HT1080 (cell line): ENCODE results near the gene IGFL1. TPM values are rescaled to one million over a fixed set of nuclear protein-coding genes. Genes with fewer than 3 reads are reported as not detected.
A peak's percentile ranks its signal among the peaks of the same experiment; 100 is the strongest.
"Not testable (repeated sequence)": the region's sequence is repeated elsewhere in the genome, so short reads cannot be mapped to it uniquely, and the experiment has no call there.

Experiments used
- DNase-seq: peaks from one replicate; pipeline ENCODE4 v3.0.0-alpha.2; 2015; ENCODE audit warnings: low read depth
- total RNA-seq: library from RNA; depleted of rRNA; stranded (reverse); fragments of >200 nt; shearing (Covaris generic); gene quantifications from 2 replicates; pipeline ENCODE4 v1.2.3, GENCODE V29; 2014

Gene IGFL1
- total RNA-seq, 1 experiment from 2014 or later, result not detected

DNA sequence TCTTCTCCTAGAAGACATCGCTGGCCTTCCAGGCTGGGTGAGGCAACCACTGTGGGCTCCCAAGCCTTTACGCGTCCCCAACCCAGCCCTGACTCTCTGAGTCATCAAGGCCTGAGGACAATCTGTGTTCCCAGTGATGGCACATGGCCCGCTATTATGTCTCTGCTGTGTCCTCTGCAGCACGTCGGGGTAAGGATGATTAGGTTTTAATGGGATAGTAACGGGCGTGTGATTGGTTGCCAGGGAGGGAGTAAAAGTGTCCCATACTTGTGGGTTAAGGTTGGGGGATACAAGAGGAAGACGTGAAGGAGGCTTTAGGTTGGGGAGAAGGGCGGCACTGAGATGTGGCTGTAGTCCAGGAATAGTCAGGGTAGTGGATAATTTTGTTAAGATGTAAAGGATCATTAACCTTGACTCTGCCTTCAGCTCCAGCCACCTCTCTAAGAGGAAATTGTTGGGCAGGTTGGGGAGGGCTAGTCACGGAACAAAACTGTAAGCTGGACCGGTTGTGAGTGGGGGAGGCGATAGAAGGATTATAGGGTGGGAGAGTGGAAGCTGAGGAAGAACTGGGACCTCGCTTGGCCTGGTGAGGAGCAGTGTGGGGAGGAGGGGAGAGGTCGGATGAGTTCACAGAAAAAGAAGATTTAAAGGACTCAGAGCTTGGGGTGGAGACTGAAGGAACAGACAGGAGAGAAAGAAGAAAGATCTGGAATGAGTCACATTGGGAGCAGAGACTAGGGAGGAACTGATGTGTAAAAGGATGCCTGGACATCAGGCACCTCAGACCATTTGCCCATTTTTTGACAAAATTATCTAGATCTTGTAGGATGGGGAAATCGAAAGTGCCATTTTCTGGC lies 27.9 kb upstream of the IGFL1 start:
- DNase-seq, result no peak

DNA sequence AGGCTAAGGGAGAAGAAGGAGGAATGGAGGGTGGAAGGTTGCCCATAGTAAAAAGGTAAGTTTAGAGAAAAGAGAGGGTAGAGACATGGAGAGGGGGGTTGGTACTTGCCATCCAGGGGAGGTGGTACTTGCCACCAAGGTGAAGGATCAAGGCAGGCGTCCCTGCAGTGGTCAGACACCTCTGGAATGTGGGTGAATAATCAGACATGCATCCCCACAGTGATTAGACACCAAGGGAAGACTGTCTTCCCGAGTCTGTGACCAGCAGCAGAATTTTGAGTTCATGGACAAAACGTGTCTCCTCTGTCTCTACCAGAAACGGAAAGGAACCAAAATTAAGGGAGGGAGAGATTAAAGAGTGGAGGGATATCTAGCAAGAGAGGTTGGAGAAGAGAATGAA lies 27.1 kb upstream of the IGFL1 start:
- DNase-seq, result no peak

DNA sequence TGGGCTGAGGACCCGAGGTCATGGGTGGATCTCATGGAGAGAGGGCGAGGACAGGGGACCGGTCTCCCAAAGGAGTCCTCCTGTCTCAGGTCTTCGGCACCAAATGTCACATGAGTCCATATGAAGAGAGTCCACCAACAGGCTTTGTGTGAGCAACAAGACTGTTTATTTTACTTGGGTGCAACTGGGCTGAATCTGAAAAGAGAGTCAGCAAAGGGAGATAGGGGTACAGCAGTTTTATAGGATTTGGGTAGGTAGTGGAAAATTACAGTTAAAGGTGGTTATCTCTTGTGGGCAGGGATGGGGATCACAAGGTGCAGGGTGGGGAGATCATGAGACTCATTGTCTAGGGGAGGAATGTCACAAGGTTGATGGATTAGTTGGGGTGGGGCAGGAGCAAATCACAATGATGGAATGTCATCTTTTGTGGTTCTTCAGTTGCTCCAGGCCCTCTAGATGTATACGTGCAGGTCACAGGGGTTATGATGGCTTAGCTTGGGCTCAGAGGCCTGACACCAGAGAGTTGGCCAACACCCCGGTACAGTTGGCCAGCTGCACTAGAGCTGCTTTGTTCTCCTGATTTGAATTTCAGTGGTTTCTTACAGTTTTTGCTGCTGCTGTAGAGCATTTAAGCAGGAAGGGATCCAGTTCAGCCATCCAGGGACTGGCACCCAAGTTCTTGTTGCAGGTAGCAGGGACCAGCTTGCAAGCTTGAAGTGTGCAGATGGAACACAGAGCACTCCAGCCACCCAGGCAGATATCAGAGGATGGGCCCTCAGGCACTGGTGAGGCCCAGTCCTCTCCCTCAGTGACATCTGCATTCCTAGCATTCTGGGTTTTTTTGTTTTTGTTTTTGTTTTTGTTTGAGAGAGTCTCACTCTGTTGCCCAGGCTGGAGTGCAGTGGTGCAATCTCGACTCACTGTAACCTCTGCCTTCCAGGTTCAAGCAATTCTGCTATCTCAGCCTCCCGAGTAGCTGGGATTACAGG lies 26.4 kb upstream of the IGFL1 start:
- DNase-seq, result no peak

DNA sequence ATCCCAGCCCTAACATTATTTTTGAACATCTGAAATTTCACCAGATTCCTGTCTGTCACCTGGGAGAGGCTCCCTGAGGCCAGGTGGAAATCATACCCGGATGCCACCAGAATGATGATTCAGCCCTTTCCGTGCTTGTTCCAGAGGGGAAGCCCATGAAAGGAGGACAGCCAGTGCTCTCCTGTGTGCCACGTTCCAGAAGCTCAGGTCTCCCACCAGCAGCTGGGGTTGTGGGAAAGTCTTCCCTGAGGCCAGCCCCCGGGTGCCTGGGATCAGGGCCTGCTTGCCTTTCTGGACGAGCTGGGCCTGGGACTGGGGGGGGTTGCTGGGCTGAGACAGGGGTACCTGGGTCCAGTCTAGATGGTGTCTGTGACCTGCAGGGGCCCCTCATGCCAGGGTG lies 25.5 kb upstream of the IGFL1 start:
- DNase-seq, result no peak

DNA sequence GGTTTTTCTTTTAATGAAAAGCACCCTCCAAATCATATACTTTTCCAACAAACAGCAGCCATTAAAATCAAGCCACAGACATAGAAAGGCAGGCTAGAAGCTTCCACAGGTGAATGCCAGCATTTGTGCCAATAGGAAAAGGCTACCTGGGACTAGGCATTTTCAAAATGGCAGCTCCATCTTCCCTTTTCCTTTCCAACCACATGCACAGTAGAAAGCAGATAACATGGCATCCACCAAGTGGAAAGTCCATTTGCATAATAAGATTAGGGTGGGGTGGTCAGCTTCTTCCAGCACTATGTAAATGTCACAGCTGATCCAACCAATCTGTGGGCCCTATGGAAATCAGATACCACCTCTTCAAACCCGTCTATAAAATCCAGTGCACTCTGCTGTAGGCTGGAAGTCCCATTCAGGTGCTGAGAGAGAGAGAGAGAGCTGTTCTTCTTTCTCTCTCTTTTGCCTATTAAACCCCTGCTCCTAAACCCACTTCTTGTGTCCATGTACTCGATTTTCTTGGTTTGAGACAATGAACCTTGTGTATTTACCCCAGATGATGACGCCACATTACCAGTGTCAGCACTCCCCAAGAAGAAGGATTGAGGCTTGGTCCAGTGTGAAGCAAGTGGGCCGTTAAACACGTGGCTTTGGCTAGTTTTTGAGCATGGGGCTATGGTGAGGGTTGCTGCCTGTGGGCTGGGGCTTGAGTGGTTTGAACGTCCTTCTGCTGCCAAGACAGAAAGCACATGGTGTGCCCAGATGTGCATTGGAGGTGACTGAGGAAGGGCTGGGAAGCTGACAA lies 24.2 kb upstream of the IGFL1 start:
- DNase-seq, result no peak

DNA sequence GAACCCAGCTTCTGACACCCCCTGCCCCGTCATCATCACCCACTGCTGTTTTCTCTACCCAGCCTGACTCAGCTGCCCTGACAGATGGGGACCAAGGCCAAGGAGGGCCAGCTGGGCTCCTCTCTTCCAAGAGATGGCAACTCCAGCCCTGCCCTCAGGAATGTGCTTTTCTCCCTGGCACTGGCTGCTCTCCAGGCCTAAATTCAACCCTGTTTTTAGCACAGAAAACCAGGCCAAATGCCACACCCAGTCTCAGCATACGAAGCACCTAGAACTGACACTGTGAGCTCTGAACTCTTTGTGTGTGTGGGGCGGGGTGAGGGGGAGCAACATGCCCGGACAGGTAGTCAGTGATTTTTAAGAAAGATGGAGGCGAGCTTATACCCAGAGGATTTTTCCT lies 23.4 kb upstream of the IGFL1 start:
- DNase-seq, result no peak

DNA sequence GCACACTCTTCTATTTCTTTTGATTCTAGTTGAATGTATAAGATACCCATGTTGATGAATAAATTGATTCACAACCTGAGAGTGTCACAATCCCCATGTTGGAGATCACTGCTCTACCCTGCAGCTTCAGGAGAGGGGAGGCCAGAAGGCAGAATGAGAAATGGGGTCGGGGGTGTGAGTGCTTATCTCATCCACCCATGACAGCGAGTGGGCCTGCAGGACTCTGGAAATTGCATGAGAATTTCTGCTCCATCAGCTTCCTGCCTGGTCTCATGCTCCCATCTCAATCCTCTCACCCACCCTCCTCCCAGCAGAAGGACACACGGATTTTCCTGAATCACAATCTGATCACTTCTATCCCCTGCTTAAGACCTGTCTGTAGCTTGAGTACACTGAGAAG lies 22.9 kb upstream of the IGFL1 start:
- no peak for DNase-seq

DNA sequence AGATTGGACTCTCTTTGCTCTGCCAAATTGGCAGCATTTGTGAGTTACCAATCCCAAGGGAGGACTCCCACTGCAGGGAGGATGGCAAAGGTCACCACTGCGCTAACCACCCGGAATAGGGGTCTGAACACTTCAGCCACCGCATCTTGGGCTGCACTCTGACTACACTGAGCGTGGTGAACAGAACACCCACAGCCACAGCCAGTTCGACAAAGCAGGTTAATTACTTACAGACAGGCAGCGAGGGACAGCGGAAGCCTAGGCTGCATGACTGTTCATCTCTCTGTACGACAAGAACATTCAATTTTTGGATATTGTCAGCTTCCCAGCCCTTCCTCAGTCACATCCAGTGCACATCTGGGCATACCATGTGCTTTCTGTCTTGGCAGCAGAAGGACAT lies 21.7 kb upstream of the IGFL1 start:
- not testable (repeated sequence) for DNase-seq

DNA sequence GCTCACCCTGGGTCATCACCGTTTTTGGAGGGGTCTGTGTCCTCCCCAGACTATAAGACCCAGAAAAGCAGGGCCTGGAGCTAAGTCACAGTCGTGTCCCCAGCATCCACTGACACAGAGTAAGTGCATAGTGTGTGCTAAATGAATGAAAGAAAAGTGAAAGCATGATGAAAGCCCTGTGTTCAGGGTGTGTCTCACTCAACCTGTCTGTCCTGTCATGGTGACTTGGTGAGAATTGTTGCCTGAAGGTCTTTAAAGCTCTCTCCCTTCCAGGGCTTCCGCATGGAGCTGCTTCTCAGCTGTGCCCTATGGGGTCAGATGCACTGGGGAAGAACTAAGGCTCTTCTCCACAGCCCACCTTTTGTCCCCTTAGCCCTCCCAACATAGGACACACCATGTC lies 20.5 kb upstream of the IGFL1 start:
- no peak for DNase-seq

DNA sequence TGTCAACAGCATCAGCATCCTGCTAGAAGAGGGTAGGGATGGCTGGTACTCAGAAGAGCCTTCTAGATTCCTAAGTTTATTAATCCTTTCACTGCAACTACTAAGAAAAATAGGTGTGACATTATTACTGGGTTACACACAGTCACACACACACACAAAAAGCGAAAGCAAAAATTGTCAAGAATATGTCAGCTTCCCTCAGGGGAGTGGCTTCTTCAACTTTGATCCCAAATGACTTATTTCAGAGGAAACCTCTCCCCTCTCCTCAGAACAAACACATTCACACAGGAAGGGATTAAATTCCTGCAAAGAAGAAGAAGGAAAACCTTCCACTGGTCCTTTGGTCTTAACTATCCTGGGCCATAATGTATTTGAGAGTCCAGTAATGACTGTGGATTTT lies 20.1 kb upstream of the IGFL1 start:
- no peak for DNase-seq

DNA sequence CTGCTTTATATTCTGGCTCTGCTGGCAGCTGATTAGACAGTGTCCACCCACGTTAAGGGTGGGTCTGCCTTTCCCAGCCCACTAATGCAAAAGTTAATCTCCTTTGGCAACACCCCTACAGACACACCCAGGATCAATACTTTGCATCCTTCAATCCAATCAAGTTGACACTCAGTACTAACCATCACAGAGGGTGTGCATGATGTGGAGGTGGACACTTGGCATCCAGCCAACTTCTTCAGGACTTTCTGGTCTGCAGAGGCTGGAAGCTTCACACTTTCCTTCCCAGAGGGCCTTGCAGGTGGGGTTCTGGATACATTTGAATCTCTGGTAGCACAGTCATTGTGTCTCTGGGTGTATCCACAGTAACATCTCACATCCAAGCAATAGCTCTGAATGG lies 18.9 kb upstream of the IGFL1 start:
- no peak for DNase-seq

DNA sequence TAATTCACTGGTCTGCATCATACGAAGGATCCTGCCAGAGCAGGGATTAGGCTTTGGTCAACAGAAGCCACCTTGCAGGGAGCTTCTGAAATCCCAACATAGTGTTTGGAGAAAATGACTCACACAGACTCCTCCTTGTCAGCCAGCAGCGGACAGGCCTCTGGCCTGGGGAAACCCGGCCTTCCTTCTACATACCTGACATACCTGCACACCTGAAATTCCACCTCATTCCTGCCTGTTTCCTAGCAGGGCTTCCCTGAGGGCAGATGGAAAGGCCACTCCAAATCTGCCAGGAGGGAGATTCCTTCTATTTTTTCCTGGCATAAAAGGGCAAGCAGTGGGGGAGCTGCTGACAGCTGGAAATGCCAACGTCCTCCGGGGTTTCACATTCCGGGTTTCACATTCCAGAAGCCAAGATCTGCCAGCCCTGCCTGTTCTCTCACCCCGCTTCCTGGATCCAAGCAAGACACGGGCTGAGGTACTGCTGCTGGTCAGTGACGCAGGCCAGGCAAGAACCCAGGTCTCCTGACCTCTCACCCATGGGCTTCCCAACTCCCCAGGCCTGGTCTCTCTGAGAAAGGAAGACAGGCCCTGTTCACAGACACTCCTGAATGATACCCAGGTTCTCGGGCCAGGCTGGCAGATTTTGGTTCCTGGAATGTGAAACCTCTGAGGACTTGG lies 18.2 kb upstream of the IGFL1 start:
- DNase-seq, result peak; percentile 26

DNA sequence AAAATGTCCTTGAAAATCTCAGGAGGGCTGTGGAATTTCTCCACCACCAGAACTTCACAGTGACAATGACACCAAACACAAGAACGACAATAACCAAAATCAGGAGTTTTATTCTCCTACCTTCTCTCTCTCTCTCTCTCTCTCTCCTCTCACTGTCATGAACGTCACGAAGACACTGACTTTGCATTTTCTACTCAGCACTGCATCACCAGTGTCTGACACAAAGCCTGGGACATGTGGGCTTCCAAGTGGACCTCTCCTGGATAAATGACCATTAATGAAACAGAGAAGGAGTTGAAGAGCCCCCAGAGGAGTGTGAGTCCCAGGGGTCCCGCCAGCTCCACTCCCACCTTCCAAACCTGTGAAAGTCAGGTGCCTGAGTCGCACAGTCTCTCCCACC lies 16.9 kb upstream of the IGFL1 start:
- not testable (repeated sequence) for DNase-seq

DNA sequence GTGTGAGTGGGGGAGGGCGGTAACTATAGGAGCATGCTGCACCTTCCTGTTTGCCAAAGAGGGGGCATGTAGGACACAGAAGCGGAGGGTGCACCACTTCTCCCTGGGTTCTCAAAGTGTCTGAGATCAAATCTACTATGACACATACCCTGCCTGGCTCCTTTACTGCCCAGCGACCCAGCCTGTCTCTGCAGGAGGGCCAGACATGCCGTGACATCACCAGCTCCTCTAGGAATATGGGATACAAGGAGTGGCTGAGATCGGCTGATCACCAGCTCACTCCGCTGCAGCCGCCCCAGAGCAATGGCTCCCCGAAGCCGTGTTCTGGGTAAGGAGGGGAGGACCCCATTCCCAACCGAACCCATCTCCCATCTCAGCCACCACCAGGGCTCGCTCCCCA lies 16.4 kb upstream of the IGFL1 start:
- DNase-seq, result peak; percentile 13

DNA sequence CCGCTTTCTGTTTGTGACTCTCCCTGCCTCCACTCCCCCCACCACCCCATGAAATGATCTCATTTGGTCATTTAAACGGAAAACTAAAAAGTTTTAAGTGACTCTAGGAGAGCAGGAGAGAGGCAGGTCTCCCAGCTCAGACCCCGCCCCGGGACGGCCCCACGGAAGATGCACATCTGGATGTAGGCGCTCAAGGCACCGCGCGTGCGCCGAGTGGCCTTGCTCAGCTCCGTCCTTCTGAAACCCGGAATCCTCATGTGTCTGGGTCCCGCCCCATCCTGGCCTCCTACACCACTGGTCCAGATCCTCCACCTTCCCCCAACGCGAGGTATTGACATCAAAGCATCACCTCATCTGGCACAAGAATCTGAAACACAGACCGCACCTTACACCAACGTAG lies 15.7 kb upstream of the IGFL1 start:
- no peak for DNase-seq

DNA sequence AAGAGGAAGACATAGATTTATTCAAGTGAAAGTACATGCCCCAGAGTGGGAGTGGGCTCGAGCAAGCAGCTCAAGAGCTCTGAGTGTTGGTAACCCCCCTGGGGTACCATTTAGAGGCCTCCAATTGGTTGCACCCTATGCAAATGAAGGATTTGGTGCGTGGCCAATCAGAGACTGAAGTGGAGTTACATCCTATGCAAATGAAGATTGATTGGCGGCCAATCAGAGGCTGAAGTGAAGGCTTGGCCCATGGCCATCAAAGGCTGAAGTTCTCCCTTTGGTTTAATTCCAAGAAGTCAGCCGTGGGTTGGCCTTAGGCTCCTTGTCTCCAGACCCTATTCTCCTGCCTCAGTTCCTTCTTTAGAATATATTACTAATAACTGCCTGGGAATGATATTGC lies 12.9 kb upstream of the IGFL1 start:
- DNase-seq, result no peak

DNA sequence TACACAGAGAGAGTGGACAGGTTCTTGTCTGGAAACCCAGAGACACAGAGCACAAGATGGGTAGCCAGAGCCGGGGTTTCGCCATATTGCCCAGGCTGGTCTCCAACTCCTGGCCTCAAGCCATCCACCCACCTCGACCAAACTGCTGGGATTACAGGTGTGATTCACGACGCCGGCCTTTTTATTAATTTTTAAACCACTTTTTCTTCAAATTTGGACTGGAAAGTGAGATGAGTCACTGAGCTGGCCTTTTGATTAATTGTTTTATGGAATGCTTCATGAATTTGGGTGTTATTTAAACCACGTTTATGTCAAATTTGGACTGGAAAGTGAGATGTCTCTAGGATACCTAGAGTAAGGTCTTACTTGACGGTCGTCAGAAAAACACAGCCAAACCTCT lies 12.1 kb upstream of the IGFL1 start:
- no peak for DNase-seq

DNA sequence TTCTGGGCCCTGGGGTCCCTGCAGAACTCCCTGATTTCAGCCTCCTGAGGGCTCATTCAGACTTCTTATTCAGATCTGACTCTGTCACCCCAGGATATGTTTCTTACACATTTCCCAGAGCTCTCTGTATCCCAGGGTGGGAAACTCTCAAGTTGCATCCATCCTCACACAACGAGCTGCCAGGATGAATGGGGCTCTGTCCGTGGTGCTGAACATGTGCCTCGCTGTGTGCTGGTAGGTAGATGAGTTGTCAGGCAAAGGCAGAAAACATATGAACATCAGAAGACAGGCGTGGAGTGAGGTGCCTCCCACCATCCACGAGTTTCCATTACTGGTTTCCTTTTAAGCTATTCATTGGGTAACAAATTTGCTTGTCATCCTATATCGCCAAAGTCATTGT lies 11.4 kb upstream of the IGFL1 start:
- DNase-seq, result no peak

DNA sequence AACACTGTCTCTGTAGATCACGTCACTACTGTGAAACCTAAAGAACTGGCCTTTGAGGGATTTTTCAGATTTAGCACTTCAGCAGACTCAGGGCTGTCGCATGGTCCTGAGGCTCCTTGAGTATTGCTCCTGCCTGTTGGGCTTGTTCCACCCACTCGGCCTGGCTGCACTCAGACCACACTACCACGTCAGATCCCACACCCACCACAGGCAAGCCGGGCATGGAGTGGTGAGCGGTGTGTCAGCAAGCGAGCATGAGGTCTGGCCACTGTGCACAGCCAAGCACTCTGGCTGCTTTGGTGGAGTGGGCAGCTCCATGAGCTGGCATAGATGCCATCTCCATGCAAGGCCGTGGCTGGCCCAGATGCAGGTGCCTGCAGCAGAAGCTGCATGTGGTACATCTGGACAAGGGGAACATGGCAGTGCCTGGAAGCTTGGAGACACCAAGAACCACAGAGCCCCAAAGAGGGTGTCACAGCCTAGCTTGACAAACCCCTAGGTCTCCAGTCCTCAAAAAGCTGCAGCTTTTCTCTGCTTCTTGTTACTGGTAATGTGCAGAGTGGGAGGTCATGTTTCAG lies 9.4 kb upstream of the IGFL1 start:
- DNase-seq, result no peak

DNA sequence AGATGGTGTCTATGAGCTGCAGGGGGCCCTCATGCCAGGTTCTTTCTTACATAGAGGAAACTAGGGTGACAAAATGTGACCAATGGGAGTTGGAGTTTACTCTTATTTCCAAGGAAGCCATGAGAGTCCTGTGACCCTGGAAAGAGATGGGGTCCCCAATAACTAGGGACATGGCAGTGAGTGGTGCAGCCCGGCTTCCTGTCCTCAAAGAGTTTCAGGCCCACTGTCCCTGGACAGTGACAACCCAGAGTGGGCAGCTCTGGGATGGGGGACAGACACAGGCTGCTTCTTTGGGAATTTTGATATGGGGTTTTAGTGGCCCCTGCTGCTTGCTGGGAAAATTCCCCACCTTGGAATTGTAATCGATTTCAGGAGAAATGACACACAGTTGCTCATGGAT lies 8.4 kb upstream of the IGFL1 start:
- DNase-seq, result no peak
